ENCODE data around the gene ZNF771. TPM values are rescaled to one million over a fixed set of nuclear protein-coding genes. Genes with fewer than 3 reads are reported as not detected.

ZNF771 gene
- polyA plus RNA-seq, 1 donor (not counting 4 experiments of a cell fraction or from before 2014, with no cell fraction given): 4.0 TPM

- peaks cover 3% of the 10 kb centered on the region for H3K9me1 ChIP-seq (ENCODE audit: control insufficient read depth, extremely low read depth, insufficient read depth, low read length)
- peaks cover 0 to 16% of the 10 kb centered on the region in 2 experiments for H3K36me3 ChIP-seq (ENCODE audit: control insufficient read depth in 2 of 2, extremely low read depth in 1 of 2, insufficient read depth in 2 of 2, low read length in 2 of 2)
- H4K20me1 ChIP-seq (ENCODE audit: control insufficient read depth, extremely low read depth, insufficient read depth, low read length): peaks cover 12% of the 10 kb centered on the region
- no peaks in the 10 kb centered on the region for H3K9me3 ChIP-seq (ENCODE audit: control insufficient read depth, low read depth, low read length)
- peaks cover 25% of the 10 kb centered on the region for H3K4me1 ChIP-seq (ENCODE audit: control insufficient read depth, extremely low read depth, insufficient read depth, low read length)
- DNase-seq (ENCODE audit: low read depth, low spot score): no peak
- H3K4me2 ChIP-seq (ENCODE audit: control insufficient read depth, extremely low read depth, insufficient read depth, low read depth, low read length): peak overlapping the region; percentile 95
- peak overlapping the region; percentile 80 for H3K9ac ChIP-seq (ENCODE audit: control insufficient read depth, extremely low read depth, insufficient read depth, low read length)
- FAIRE-seq: no peak
- dilution Hi-C loops (cut with MboI; ENCODE audit: extremely low pct_ligation_motif_present, low sequenced_read_pairs): no loop called here
- no peak for TF ChIP-seq EZH2 (IDR thresholded peaks at IDR 0.05; ENCODE audit: low read length)
- no peak for TF ChIP-seq CTCF (optimal IDR thresholded peaks at IDR 0.05 in 1 of 3, IDR thresholded peaks at IDR 0.05 in 1 of 3, conservative IDR thresholded peaks at IDR 0.05 in 1 of 3; ENCODE audit: extremely low read depth in 1 of 3, insufficient read depth in 2 of 3, low read length in 3 of 3)
- no peak overlapping the region for H2AFZ ChIP-seq (ENCODE audit: control insufficient read depth, low read length)
- peak overlapping the region; percentile 74 to 97 (median 82) for H3K4me3 ChIP-seq (ENCODE audit: control insufficient read depth in 2 of 3, extremely low read depth in 1 of 3, insufficient read depth in 2 of 3, low read depth in 1 of 3, low read length in 3 of 3)
- peak overlapping the region; percentile 31 for H3K27ac ChIP-seq (ENCODE audit: control insufficient read depth, insufficient read depth, low read length)
- peaks cover 50% of the 10 kb centered on the region for H3K79me2 ChIP-seq (ENCODE audit: control insufficient read depth, insufficient read depth, low read length)
- no peaks in the 10 kb centered on the region for H3K27me3 ChIP-seq (ENCODE audit: control insufficient read depth, extremely low read depth, insufficient read depth, low read length)
Measured at GRCh38 chr16:30369938-30370455, 37.4 kb upstream of the ZNF771 start.

- TF ChIP-seq CTCF (optimal IDR thresholded peaks at IDR 0.05 in 1 of 3, IDR thresholded peaks at IDR 0.05 in 1 of 3, conservative IDR thresholded peaks at IDR 0.05 in 1 of 3; ENCODE audit: extremely low read depth in 1 of 3, insufficient read depth in 2 of 3, low read length in 3 of 3) (peak in 2 of 3 experiments; percentile 16 to 37), EZH2 (IDR thresholded peaks at IDR 0.05; ENCODE audit: low read length) (no peak)
- peak; percentile 99 for DNase-seq (ENCODE audit: low read depth, low spot score)
- Histone ChIP-seq H3K4me2 (ENCODE audit: control insufficient read depth, extremely low read depth, insufficient read depth, low read depth, low read length) (peak within 1 kb of the TSS; percentile 95), H3K27me3 (ENCODE audit: control insufficient read depth, extremely low read depth, insufficient read depth, low read length) (no peaks in the 10 kb centered on the region), H3K9me3 (ENCODE audit: control insufficient read depth, low read depth, low read length) (no peaks in the 10 kb centered on the region), H3K4me1 (ENCODE audit: control insufficient read depth, extremely low read depth, insufficient read depth, low read length) (peaks cover 25% of the 10 kb centered on the region), H4K20me1 (ENCODE audit: control insufficient read depth, extremely low read depth, insufficient read depth, low read length) (peaks cover 12% of the 10 kb centered on the region), H3K27ac (ENCODE audit: control insufficient read depth, insufficient read depth, low read length) (peak within 1 kb of the TSS; percentile 73), H2AFZ (ENCODE audit: control insufficient read depth, low read length) (peak within 1 kb of the TSS; percentile 78), H3K79me2 (ENCODE audit: control insufficient read depth, insufficient read depth, low read length) (peaks cover 43% of the 10 kb centered on the region), H3K4me3 (ENCODE audit: control insufficient read depth in 2 of 3, extremely low read depth in 1 of 3, insufficient read depth in 2 of 3, low read depth in 1 of 3, low read length in 3 of 3) (peak within 1 kb of the TSS; percentile 74 to 97 (median 82)), H3K9me1 (ENCODE audit: control insufficient read depth, extremely low read depth, insufficient read depth, low read length) (peaks cover 3% of the 10 kb centered on the region), H3K36me3 (ENCODE audit: control insufficient read depth in 2 of 2, extremely low read depth in 1 of 2, insufficient read depth in 2 of 2, low read length in 2 of 2) (peaks cover 0 to 10% of the 10 kb centered on the region in 2 experiments), H3K9ac (ENCODE audit: control insufficient read depth, extremely low read depth, insufficient read depth, low read length) (peak within 1 kb of the TSS; percentile 80)
- peak; percentile 98 for FAIRE-seq
- dilution Hi-C loops (cut with MboI; ENCODE audit: extremely low pct_ligation_motif_present, low sequenced_read_pairs): no loop called here
Measured at GRCh38 chr16:30370456-30371247, 36.8 kb upstream of the ZNF771 start, which contains the start of gene TBC1D10B. TSS of gene TBC1D10B (minus strand) at chr16:30370494. CDS start at chr16:30370183, 311 bp downstream.
